DOHH2 (cell line): ENCODE data around the gene VIM.

Experiments
- H3F3A ChIP-seq: fragments of 200-600 bp; sonication (generic), shearing (Covaris generic); 2 replicates; pipeline ENCODE4 v1.6.0; 2016; ENCODE audit warnings: antibody characterized with exemption, mild to moderate bottlenecking; ENCODE audit not compliant: control insufficient read depth, insufficient read depth
- H3K27ac ChIP-seq: fragments of 200-600 bp; sonication (generic); 2 replicates; pipeline ENCODE4 v1.5.1; 2014; ENCODE audit warnings: low read depth, mild to moderate bottlenecking, low read length, moderate library complexity
- H3K27me3 ChIP-seq: fragments of 200-600 bp; sonication (generic); 2 replicates; pipeline ENCODE4 v1.6.1; 2014; ENCODE audit warnings: mild to moderate bottlenecking, low read length, mixed read lengths; ENCODE audit not compliant: control insufficient read depth
- H3K36me3 ChIP-seq: fragments of 200-600 bp; sonication (generic); 2 replicates; pipeline ENCODE4 v1.6.1; 2014; ENCODE audit warnings: mild to moderate bottlenecking, low read length, moderate library complexity, mixed read lengths; ENCODE audit not compliant: control insufficient read depth
- H3K4me1 ChIP-seq: fragments of 200-600 bp; sonication (generic); 2 replicates; pipeline ENCODE4 v1.6.1; 2014; ENCODE audit warnings: mild to moderate bottlenecking, low read length, mixed read lengths; ENCODE audit not compliant: control insufficient read depth
- H3K4me2 ChIP-seq: fragments of 200-600 bp; sonication (generic); 2 replicates; pipeline ENCODE4 v1.6.0; 2014; ENCODE audit warnings: mild to moderate bottlenecking, low read length, moderate library complexity
- H3K4me3 ChIP-seq: fragments of 200-600 bp; sonication (generic); 2 replicates; pipeline ENCODE4 v1.5.1; 2014; ENCODE audit warnings: mild to moderate bottlenecking, low read length, mixed read lengths
- H3K79me2 ChIP-seq: fragments of 200-600 bp; sonication (generic); 2 replicates; pipeline ENCODE4 v1.6.1; 2014; ENCODE audit warnings: mild to moderate bottlenecking, low read length, mixed read lengths; ENCODE audit not compliant: control insufficient read depth
- H3K9me2 ChIP-seq: fragments of 200-600 bp; sonication (generic); replicated peaks from 2 replicates; pipeline ENCODE4 v1.6.1; 2014; ENCODE audit warnings: mild to moderate bottlenecking, low read length, mixed read lengths; ENCODE audit not compliant: control insufficient read depth
- H3K9me3 ChIP-seq: fragments of 200-600 bp; sonication (generic); 2 replicates; pipeline ENCODE4 v1.6.1; 2014; ENCODE audit warnings: antibody characterized with exemption, low read length, mixed read lengths; ENCODE audit not compliant: control insufficient read depth, insufficient read depth
- H4K20me1 ChIP-seq: fragments of 200-600 bp; sonication (generic); 2 replicates; pipeline ENCODE4 v1.6.0; 2014; ENCODE audit warnings: low read depth, mild to moderate bottlenecking, antibody characterized with exemption, low read length, moderate library complexity; ENCODE audit not compliant: control insufficient read depth, insufficient read depth
- EZH2phosphoT487 ChIP-seq: fragments of 200-600 bp; sonication (generic); IDR thresholded peaks from 2 replicates; pipeline ENCODE4 v1.6.1; 2017; ENCODE audit warnings: borderline replicate concordance, mild to moderate bottlenecking, antibody characterized with exemption, low read length, moderate library complexity, mixed read lengths
- TF ChIP-seq, protein P1 (sequence below): fragments of 200-600 bp; sonication (generic); IDR thresholded peaks from one replicate; pipeline ENCODE4 v1.5.1; 2014; ENCODE audit warnings: antibody characterized with exemption, mild to moderate bottlenecking, low read depth, low read length; ENCODE audit not compliant: poor library complexity, severe bottlenecking

VIM gene

GRCh38 chr10:17276756-17277424 is 48.8 kb downstream of the VIM start:
- no peaks in the 10 kb centered on the region for H3K27me3 ChIP-seq
- no peaks in the 10 kb centered on the region for H3K36me3 ChIP-seq
- H3K4me2 ChIP-seq: no peak overlapping the region
- no peaks in the 10 kb centered on the region for H3K79me2 ChIP-seq
- TF ChIP-seq, protein P1, sequence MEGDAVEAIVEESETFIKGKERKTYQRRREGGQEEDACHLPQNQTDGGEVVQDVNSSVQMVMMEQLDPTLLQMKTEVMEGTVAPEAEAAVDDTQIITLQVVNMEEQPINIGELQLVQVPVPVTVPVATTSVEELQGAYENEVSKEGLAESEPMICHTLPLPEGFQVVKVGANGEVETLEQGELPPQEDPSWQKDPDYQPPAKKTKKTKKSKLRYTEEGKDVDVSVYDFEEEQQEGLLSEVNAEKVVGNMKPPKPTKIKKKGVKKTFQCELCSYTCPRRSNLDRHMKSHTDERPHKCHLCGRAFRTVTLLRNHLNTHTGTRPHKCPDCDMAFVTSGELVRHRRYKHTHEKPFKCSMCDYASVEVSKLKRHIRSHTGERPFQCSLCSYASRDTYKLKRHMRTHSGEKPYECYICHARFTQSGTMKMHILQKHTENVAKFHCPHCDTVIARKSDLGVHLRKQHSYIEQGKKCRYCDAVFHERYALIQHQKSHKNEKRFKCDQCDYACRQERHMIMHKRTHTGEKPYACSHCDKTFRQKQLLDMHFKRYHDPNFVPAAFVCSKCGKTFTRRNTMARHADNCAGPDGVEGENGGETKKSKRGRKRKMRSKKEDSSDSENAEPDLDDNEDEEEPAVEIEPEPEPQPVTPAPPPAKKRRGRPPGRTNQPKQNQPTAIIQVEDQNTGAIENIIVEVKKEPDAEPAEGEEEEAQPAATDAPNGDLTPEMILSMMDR: no peak
- TF ChIP-seq EZH2phosphoT487: no peak
- no peak overlapping the region for H3K4me3 ChIP-seq
- no peaks in the 10 kb centered on the region for H3F3A ChIP-seq
- H3K4me1 ChIP-seq: no peaks in the 10 kb centered on the region
- no peaks in the 10 kb centered on the region for H3K9me2 ChIP-seq
- no peaks in the 10 kb centered on the region for H3K9me3 ChIP-seq
- no peak overlapping the region for H3K27ac ChIP-seq
- H4K20me1 ChIP-seq: no peaks in the 10 kb centered on the region

DNA sequence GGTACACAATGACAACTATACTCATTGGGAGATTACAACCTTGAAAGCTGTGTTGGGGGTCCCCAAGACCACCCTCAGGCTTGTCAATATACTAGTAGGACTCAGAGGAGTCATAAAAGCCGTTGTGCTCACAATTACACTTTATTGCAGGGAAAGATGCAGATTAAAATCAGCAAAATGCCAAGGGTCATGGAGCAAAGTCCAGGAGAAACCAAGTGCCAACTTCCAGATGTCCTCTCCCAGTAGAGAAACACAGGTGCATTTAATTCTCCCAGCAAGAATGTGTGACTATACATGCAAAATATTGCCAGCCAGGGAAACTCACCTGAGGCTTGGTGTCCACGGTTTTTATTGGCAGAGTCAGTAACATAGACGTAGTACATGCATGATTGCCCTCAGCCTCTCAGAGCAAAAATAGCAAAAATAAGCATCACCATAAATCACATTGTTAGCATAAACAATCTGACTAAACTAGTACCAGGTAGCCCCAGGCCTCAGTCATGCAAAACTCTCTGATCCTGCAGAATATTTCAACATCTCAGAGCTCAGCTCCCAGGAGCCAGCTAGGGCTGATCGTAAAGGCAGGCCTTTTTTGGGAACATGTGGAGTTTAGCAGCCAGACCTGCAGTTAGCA is 50.7 kb downstream of the VIM start:
- no peak for TF ChIP-seq EZH2phosphoT487
- TF ChIP-seq, protein P1: no peak
- Histone ChIP-seq H3K36me3 (no peaks in the 10 kb centered on the region), H3K4me3 (no peak overlapping the region), H3K9me2 (no peaks in the 10 kb centered on the region), H3K27me3 (no peaks in the 10 kb centered on the region), H3K4me2 (no peak overlapping the region), H3K27ac (no peak overlapping the region), H4K20me1 (no peaks in the 10 kb centered on the region), H3K4me1 (no peaks in the 10 kb centered on the region), H3K9me3 (peaks cover 5% of the 10 kb centered on the region; the same call in 1 of the 2 replicates), H3F3A (no peaks in the 10 kb centered on the region), H3K79me2 (no peaks in the 10 kb centered on the region)

GRCh38 chr10:17282311-17282710 is 54.3 kb downstream of the VIM start:
- no peaks in the 10 kb centered on the region for H3F3A ChIP-seq
- no peak overlapping the region for H3K4me3 ChIP-seq
- H3K79me2 ChIP-seq: no peaks in the 10 kb centered on the region
- no peaks in the 10 kb centered on the region for H3K9me2 ChIP-seq
- H3K27ac ChIP-seq: no peak overlapping the region
- H3K36me3 ChIP-seq: no peaks in the 10 kb centered on the region
- H3K4me2 ChIP-seq: no peak overlapping the region
- no peaks in the 10 kb centered on the region for H4K20me1 ChIP-seq
- TF ChIP-seq, protein P1: no peak
- TF ChIP-seq EZH2phosphoT487: no peak
- H3K9me3 ChIP-seq: peaks cover 5% of the 10 kb centered on the region; the same call in 1 of the 2 replicates
- no peaks in the 10 kb centered on the region for H3K4me1 ChIP-seq
- H3K27me3 ChIP-seq: no peaks in the 10 kb centered on the region
